ENCODE results near the gene TMEM120A.

Gene TMEM120A

DNA sequence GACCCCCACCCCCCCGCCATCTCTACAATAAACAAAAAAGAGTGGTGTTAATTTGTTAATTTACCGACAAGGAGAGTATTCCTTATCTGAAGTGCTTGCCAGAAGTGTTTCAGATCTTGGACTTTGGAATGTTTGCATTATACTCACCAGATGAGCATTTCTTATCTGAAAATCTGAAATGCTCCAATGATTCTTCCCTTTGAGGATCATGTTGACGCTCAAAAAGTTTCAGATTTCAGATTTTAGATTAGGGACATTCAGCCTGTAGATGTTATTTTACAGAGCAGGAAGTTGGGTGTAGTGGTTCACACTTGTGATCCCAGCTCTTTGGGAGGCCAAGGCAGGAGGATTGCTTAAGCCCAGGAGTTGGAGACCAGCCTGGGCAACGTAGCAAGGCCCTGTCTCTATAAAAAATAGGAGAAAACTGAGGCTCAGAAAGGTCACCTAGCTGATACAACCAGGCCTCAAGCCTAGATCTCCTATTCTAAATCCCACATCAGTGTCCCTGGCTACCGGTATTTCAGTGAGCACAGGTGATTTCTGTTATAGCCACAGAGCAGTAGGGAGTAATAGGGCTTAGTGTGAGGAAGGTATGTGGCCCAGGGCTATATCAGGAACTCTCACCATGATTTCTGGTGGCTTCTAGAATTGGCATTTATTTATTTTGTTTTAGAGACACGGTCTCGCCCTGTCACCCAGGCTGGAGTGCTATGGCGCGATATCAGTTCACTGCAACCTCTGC is 35.4 kb downstream of the TMEM120A start:
- no peak for DNase-seq (ENCODE audit: low read depth in 1 of 2, low spot score in 1 of 2)
- H3K27ac ChIP-seq (replicated peaks) = no peak overlapping the region
- TF ChIP-seq GABPA (IDR thresholded peaks at IDR 0.05; ENCODE audit: low read depth) = no peak
- TF ChIP-seq POLR2AphosphoS5 (IDR thresholded peaks at IDR 0.05; ENCODE audit: low read depth) = no peak
- TF ChIP-seq, protein P1, sequence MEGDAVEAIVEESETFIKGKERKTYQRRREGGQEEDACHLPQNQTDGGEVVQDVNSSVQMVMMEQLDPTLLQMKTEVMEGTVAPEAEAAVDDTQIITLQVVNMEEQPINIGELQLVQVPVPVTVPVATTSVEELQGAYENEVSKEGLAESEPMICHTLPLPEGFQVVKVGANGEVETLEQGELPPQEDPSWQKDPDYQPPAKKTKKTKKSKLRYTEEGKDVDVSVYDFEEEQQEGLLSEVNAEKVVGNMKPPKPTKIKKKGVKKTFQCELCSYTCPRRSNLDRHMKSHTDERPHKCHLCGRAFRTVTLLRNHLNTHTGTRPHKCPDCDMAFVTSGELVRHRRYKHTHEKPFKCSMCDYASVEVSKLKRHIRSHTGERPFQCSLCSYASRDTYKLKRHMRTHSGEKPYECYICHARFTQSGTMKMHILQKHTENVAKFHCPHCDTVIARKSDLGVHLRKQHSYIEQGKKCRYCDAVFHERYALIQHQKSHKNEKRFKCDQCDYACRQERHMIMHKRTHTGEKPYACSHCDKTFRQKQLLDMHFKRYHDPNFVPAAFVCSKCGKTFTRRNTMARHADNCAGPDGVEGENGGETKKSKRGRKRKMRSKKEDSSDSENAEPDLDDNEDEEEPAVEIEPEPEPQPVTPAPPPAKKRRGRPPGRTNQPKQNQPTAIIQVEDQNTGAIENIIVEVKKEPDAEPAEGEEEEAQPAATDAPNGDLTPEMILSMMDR (IDR thresholded peaks at IDR 0.05; ENCODE audit: insufficient read depth, low read length) = no peak
- TF ChIP-seq, protein P2, sequence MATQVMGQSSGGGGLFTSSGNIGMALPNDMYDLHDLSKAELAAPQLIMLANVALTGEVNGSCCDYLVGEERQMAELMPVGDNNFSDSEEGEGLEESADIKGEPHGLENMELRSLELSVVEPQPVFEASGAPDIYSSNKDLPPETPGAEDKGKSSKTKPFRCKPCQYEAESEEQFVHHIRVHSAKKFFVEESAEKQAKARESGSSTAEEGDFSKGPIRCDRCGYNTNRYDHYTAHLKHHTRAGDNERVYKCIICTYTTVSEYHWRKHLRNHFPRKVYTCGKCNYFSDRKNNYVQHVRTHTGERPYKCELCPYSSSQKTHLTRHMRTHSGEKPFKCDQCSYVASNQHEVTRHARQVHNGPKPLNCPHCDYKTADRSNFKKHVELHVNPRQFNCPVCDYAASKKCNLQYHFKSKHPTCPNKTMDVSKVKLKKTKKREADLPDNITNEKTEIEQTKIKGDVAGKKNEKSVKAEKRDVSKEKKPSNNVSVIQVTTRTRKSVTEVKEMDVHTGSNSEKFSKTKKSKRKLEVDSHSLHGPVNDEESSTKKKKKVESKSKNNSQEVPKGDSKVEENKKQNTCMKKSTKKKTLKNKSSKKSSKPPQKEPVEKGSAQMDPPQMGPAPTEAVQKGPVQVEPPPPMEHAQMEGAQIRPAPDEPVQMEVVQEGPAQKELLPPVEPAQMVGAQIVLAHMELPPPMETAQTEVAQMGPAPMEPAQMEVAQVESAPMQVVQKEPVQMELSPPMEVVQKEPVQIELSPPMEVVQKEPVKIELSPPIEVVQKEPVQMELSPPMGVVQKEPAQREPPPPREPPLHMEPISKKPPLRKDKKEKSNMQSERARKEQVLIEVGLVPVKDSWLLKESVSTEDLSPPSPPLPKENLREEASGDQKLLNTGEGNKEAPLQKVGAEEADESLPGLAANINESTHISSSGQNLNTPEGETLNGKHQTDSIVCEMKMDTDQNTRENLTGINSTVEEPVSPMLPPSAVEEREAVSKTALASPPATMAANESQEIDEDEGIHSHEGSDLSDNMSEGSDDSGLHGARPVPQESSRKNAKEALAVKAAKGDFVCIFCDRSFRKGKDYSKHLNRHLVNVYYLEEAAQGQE (IDR thresholded peaks at IDR 0.05; ENCODE audit: insufficient replicate concordance, low read depth) = no peak
- no peak for TF ChIP-seq SPI1 (IDR thresholded peaks at IDR 0.05; ENCODE audit: borderline replicate concordance, low read depth)
- H3K27me3 ChIP-seq (ENCODE audit: insufficient read depth, poor library complexity, severe bottlenecking) = no peaks in the 10 kb centered on the region
- H3K4me3 ChIP-seq (replicated peaks; ENCODE audit: insufficient read depth, low read length) = no peak overlapping the region

DNA sequence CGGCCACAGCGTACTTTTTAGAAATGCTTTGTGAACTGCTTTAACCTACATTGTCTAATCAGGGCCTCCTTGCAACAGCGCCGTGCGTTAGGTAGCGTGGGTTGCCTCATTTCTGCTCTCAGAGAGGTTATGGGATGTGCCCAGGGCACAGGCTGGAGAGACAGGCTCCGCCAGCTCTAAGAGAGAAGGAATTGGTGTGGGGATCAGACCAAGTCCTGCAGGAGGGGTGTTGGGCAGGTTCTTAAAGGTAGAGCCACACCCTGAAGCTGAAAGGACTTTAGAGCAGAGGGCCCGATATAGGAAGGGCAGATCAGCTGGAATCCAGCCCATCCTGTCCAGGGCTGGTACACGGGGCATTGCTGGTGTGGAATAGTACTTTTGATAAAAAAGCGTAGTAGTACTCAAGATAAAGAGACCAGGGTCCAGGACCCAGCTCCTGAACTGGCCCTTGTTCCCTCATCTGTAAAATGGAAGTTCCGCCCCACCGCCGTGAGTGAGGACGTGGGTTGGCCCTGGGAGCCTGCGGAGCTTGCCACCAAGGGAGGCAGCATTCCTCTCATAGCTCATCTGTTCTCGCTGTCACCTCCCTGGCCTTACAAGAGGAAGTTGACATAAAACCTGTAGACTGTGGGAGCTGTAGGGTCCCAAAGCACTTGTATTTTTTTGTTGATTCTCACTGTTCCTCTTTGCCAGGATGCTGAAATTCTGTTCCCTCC is 37.2 kb downstream of the TMEM120A start:
- TF ChIP-seq, protein P2 (IDR thresholded peaks at IDR 0.05; ENCODE audit: insufficient replicate concordance, low read depth) = no peak
- TF ChIP-seq, protein P1 (IDR thresholded peaks at IDR 0.05; ENCODE audit: insufficient read depth, low read length) = no peak
- TF ChIP-seq SPI1 (IDR thresholded peaks at IDR 0.05; ENCODE audit: borderline replicate concordance, low read depth) (no peak), POLR2AphosphoS5 (IDR thresholded peaks at IDR 0.05; ENCODE audit: low read depth) (no peak), GABPA (IDR thresholded peaks at IDR 0.05; ENCODE audit: low read depth) (no peak)
- DNase-seq (ENCODE audit: low read depth in 1 of 2, low spot score in 1 of 2) = peak in 1 of 2 experiments; percentile 26
- no peaks in the 10 kb centered on the region for H3K27me3 ChIP-seq (ENCODE audit: insufficient read depth, poor library complexity, severe bottlenecking)
- no peak overlapping the region for H3K27ac ChIP-seq (replicated peaks)
- no peak overlapping the region for H3K4me3 ChIP-seq (replicated peaks; ENCODE audit: insufficient read depth, low read length)

DNA sequence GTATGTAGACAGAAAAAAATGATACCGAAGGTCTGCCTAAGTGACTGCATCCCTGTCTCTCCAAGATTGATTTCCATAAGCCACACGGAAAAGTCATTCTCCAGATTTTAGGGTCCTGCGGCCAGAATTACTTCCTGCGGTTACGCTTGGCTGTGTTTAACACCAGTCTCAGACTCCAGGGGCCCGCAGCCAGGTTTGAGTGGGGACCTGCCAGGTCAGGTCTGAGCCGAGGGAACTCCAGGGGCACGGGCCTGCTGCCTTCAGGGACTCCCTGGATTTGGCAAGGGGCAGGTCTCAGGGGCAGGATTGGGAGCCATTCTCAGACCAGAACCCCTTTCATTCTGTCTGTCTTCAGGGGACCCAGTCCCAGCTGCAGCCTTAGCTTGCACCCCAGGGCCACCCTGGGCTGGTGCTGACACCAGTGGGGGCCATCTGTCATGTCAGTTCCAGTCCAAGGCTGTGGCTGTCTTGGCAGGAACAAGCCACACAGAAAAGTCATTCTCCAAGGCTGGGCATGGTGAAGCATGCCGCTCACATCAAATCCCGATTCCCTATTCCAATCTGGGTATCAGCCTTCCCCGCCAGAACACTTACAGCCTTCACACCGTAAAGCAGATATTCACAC is 39.0 kb downstream of the TMEM120A start:
- H3K4me3 ChIP-seq (replicated peaks; ENCODE audit: insufficient read depth, low read length) = no peak overlapping the region
- H3K27me3 ChIP-seq (ENCODE audit: insufficient read depth, poor library complexity, severe bottlenecking) = no peaks in the 10 kb centered on the region
- TF ChIP-seq, protein P2 (IDR thresholded peaks at IDR 0.05; ENCODE audit: insufficient replicate concordance, low read depth) = no peak
- no peak for TF ChIP-seq POLR2AphosphoS5 (IDR thresholded peaks at IDR 0.05; ENCODE audit: low read depth)
- TF ChIP-seq, protein P1 (IDR thresholded peaks at IDR 0.05; ENCODE audit: insufficient read depth, low read length) = no peak
- no peak for TF ChIP-seq SPI1 (IDR thresholded peaks at IDR 0.05; ENCODE audit: borderline replicate concordance, low read depth)
- no peak for TF ChIP-seq GABPA (IDR thresholded peaks at IDR 0.05; ENCODE audit: low read depth)
- no peak overlapping the region for H3K27ac ChIP-seq (replicated peaks)
- no peak for DNase-seq (ENCODE audit: low read depth in 1 of 2, low spot score in 1 of 2)

All from HL-60 (cell line).